HepG2 (cell line): Measurements from ENCODE around the gene SLBP. TPM values are rescaled to one million over a fixed set of nuclear protein-coding genes. Genes with fewer than 3 reads are reported as not detected.
A peak's percentile ranks its signal among the peaks of the same experiment; 100 is the strongest.

ENCODE experiments used
- AGO2 ChIP-seq: fragments of 200-400 bp; formaldehyde crosslinking; optimal IDR thresholded peaks from 2 replicates; pipeline ENCODE3; 2017; ENCODE audit warnings: mild to moderate bottlenecking, low read depth, low read length, moderate library complexity
- FLYWCH1 ChIP-seq: sonication (generic); formaldehyde crosslinking; IDR thresholded peaks from 2 replicates; pipeline ENCODE4 v1.8.1; 2023; ENCODE audit warnings: mild to moderate bottlenecking, missing genetic modification reagents
- FOXA3 ChIP-seq: IDR thresholded peaks from 2 replicates; pipeline ENCODE4 v1.6.1; 2016; ENCODE audit warnings: missing genetic modification reagents, missing compliant biosample characterization
- HOXA3 ChIP-seq: sonication (generic); formaldehyde crosslinking; IDR thresholded peaks from 2 replicates; pipeline ENCODE4 v1.5.0; 2020; ENCODE audit warnings: missing genetic modification reagents
- JARID2 ChIP-seq: sonication (generic); formaldehyde crosslinking; IDR thresholded peaks from 2 replicates; pipeline ENCODE4 v1.8.1; 2023; ENCODE audit warnings: missing genetic modification reagents, inconsistent platforms; ENCODE audit not compliant: insufficient replicate concordance
- KAT8 ChIP-seq: IDR thresholded peaks from 2 replicates; pipeline ENCODE4 v1.6.1; 2016; ENCODE audit warnings: missing genetic modification reagents, missing compliant biosample characterization
- MAF1 ChIP-seq: sonication (generic); formaldehyde crosslinking; IDR thresholded peaks from 2 replicates; pipeline ENCODE4 v1.5.0; 2020; ENCODE audit warnings: missing genetic modification reagents, borderline replicate concordance
- MIER3 ChIP-seq: IDR thresholded peaks from 2 replicates; pipeline ENCODE4 v1.6.1; 2016; ENCODE audit warnings: missing compliant biosample characterization, borderline replicate concordance
- MTA1 ChIP-seq: sonication (generic); formaldehyde crosslinking; IDR thresholded peaks from 2 replicates; pipeline ENCODE4 v1.4.0; 2020; ENCODE audit warnings: missing genetic modification reagents, mild to moderate bottlenecking, borderline replicate concordance
- TBX2 ChIP-seq: sonication (generic); formaldehyde crosslinking; IDR thresholded peaks from 2 replicates; pipeline ENCODE4 v1.5.0; 2020; ENCODE audit warnings: missing genetic modification reagents, mild to moderate bottlenecking, borderline replicate concordance
- ZFP37 ChIP-seq: sonication (generic); formaldehyde crosslinking; IDR thresholded peaks from 2 replicates; pipeline ENCODE4 v1.4.0; 2020; ENCODE audit warnings: missing genetic modification reagents, borderline replicate concordance
- ZNF138 ChIP-seq: sonication (generic); formaldehyde crosslinking; IDR thresholded peaks from 2 replicates; pipeline ENCODE4 v1.5.0; 2020; ENCODE audit warnings: mild to moderate bottlenecking, low read depth, missing genetic modification reagents
- ZNF224 ChIP-seq: sonication (generic); formaldehyde crosslinking; IDR thresholded peaks from 2 replicates; pipeline ENCODE4 v1.5.0; 2020; ENCODE audit warnings: mild to moderate bottlenecking, missing genetic modification reagents
- ZNF329 ChIP-seq: sonication (generic); formaldehyde crosslinking; IDR thresholded peaks from 2 replicates; pipeline ENCODE4 v1.9.0; 2021; ENCODE audit warnings: low read depth, mild to moderate bottlenecking, missing genetic modification reagents
- ZNF335 ChIP-seq: sonication (generic); formaldehyde crosslinking; IDR thresholded peaks from 2 replicates; pipeline ENCODE4 v1.4.0; 2020; ENCODE audit warnings: missing genetic modification reagents
- ZNF510 ChIP-seq: sonication (generic); formaldehyde crosslinking; IDR thresholded peaks from 2 replicates; pipeline ENCODE4 v1.4.0; 2020; ENCODE audit warnings: low read depth, mild to moderate bottlenecking, missing genetic modification reagents
- ZNF550 ChIP-seq: sonication (generic); formaldehyde crosslinking; IDR thresholded peaks from 2 replicates; pipeline ENCODE4 v1.4.0; 2020; ENCODE audit warnings: mild to moderate bottlenecking, missing genetic modification reagents, borderline replicate concordance
- ZNF720 ChIP-seq: sonication (generic); formaldehyde crosslinking; IDR thresholded peaks from 2 replicates; pipeline ENCODE4 v1.4.0; 2020; ENCODE audit warnings: missing genetic modification reagents
- polyA plus RNA-seq, 8 experiments: library from polyadenylated mRNA; depleted of rRNA in 3 of 8; stranded (reverse) in 7 of 8; unstranded in 1 of 8; fragments of >200 nt; fragmentation: Illumina TruSeq in 4 of 8; extraction: Trizol in 4 of 8; gene quantifications; 2 replicates each; pipeline versions ENCODE4 v1.2.1 to v1.2.3, GENCODE V29; 2011 to 2016; ENCODE audit warnings: low read depth in 4 of 8, missing spikeins in 1 of 8, mixed read lengths in 1 of 8; ENCODE audit not compliant: insufficient read depth in 1 of 8
- total RNA-seq, 5 experiments: library from RNA; depleted of rRNA; stranded (reverse); fragments of >200 nt; fragmentation: Illumina TruSeq; extraction: Trizol; gene quantifications; 2 replicates each; pipeline ENCODE4 v1.2.3, GENCODE V29; 2016; ENCODE audit warnings: low read depth in 1 of 5
- TF ChIP-seq, protein P1 (sequence below): sonication (generic); formaldehyde crosslinking; IDR thresholded peaks from 2 replicates; pipeline ENCODE4 v1.4.0; 2020; ENCODE audit warnings: missing genetic modification reagents, mild to moderate bottlenecking, borderline replicate concordance
- TF ChIP-seq, protein P2 (sequence below), 2 experiments: sonication (generic) in 1 of 2; formaldehyde crosslinking in 1 of 2; IDR thresholded peaks; 2 replicates each; pipeline versions ENCODE4 v1.6.1 to v1.9.0; 2014 to 2022; ENCODE audit warnings: antibody characterized with exemption in 1 of 2, borderline replicate concordance in 1 of 2, inconsistent platforms in 1 of 2, low read depth in 1 of 2, missing genetic modification reagents in 1 of 2

Gene SLBP
- total and polyA plus RNA-seq, 2 of the 13 experiments (the other 11 are each of a cell fraction or from before 2014, with no cell fraction given), result 43.9 to 104 TPM

DNA sequence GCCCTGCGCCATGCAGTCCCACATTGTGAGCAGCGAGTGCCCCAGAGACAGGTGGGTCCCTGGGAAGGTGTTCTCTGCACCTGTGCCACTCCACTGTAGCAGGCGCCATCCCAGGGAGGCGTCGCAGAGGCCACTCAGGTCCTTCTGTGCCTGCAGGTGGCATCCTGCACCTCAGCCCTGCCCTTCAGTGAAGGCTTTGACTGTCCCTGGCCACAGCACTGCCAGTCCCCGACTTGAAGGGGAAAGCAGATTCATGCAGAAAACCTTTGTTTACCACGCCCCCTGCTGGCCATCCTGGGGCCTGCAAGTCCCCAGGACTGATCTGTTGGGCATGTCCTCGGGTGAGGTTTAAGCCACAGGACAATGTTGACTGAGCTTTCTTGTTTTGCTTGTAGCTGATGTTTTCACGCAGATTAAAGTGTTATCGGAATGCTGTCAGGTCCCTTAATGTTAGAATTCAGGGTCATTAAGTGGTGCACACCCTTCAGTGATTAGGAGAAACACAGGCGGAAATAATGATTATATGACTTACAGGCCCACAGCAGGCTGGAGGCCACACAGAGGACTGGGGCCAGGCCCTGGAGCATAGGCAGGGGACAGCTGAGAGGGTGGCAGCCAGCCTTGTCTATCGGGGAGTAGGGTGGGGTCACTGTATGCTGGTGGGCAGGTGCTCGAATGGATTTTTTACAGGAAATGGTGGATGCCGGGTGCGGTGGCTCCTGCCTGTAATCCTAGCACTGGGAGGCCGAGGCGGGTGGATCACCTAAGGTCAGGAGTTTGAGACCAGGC lies 14.2 kb upstream of the SLBP start (continued):
- TF ChIP-seq MTA1 (CRISPR knock-in tag) (no peak), AGO2 (peak; percentile 51), KAT8 (peak; percentile 45; the same call in 1 of the 2 replicates), ZNF510 (CRISPR knock-in tag) (no peak), ZNF720 (no peak), HOXA3 (CRISPR knock-in tag) (0 out of 2 replicates have a peak, but pooled peaks have one; percentile 27), TBX2 (0 out of 2 replicates have a peak, but pooled peaks have one; percentile 21), ZFP37 (CRISPR knock-in tag) (no peak), FLYWCH1 (no peak), ZNF224 (no peak), MAF1 (CRISPR knock-in tag) (no peak), FOXA3 (CRISPR knock-in tag) (peak; percentile 19; the same call in 1 of the 2 replicates), JARID2 (CRISPR knock-in tag) (no peak), ZNF329 (no peak), ZNF138 (CRISPR knock-in tag) (no peak), MIER3 (CRISPR knock-in tag) (peak; percentile 39; the same call in 1 of the 2 replicates), ZNF550 (no peak), ZNF335 (0 out of 2 replicates have a peak, but pooled peaks have one; percentile 17)
- TF ChIP-seq, protein P1, sequence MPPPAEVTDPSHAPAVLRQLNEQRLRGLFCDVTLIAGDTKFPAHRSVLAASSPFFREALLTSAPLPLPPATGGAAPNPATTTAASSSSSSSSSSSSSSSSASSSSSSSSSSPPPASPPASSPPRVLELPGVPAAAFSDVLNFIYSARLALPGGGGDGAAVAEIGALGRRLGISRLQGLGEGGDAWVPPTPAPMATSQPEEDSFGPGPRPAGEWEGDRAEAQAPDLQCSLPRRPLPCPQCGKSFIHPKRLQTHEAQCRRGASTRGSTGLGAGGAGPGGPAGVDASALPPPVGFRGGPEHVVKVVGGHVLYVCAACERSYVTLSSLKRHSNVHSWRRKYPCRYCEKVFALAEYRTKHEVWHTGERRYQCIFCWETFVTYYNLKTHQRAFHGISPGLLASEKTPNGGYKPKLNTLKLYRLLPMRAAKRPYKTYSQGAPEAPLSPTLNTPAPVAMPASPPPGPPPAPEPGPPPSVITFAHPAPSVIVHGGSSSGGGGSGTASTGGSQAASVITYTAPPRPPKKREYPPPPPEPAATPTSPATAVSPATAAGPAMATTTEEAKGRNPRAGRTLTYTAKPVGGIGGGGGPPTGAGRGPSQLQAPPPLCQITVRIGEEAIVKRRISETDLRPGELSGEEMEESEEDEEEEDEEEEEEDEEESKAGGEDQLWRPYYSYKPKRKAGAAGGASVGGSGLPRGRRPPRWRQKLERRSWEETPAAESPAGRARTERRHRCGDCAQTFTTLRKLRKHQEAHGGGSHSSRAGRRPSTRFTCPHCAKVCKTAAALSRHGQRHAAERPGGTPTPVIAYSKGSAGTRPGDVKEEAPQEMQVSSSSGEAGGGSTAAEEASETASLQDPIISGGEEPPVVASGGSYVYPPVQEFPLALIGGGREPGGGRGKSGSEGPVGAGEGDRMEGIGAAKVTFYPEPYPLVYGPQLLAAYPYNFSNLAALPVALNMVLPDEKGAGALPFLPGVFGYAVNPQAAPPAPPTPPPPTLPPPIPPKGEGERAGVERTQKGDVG, result peak; percentile 30; the same call in 1 of the 2 replicates
- TF ChIP-seq, protein P2, sequence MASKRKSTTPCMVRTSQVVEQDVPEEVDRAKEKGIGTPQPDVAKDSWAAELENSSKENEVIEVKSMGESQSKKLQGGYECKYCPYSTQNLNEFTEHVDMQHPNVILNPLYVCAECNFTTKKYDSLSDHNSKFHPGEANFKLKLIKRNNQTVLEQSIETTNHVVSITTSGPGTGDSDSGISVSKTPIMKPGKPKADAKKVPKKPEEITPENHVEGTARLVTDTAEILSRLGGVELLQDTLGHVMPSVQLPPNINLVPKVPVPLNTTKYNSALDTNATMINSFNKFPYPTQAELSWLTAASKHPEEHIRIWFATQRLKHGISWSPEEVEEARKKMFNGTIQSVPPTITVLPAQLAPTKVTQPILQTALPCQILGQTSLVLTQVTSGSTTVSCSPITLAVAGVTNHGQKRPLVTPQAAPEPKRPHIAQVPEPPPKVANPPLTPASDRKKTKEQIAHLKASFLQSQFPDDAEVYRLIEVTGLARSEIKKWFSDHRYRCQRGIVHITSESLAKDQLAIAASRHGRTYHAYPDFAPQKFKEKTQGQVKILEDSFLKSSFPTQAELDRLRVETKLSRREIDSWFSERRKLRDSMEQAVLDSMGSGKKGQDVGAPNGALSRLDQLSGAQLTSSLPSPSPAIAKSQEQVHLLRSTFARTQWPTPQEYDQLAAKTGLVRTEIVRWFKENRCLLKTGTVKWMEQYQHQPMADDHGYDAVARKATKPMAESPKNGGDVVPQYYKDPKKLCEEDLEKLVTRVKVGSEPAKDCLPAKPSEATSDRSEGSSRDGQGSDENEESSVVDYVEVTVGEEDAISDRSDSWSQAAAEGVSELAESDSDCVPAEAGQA (IDR thresholded peaks at IDR 0.05; ENCODE audit: low read depth), result no peak
- TF ChIP-seq, protein P2 (CRISPR knock-in tag; IDR thresholded peaks at IDR 0.05; ENCODE audit: borderline replicate concordance), result no peak
